Effector memory CD8-positive, alpha-beta T cell (primary cell): ENCODE measurements around the gene CD244.

Experiments
- ATAC-seq: fragments of 150-1000 bp; cut with Tn5 transposase; replicated peaks from 2 replicates; pipeline ENCODE4 v1.10.0; 2021; ENCODE audit warnings: mild to moderate bottlenecking, moderate library complexity
- DNase-seq, 3 experiments: peaks; one replicate each; pipeline ENCODE4 v3.0.0; 2021
- H3K27ac Mint-ChIP-seq, 2 donors: one replicate each; pipeline ENCODE4 v1.8.0; 2022; ENCODE audit warnings: mild to moderate bottlenecking in 2 of 2, mixed read lengths in 2 of 2, moderate library complexity in 2 of 2
- H3K27me3 Mint-ChIP-seq, 2 donors: one replicate each; pipeline ENCODE4 v1.8.0; 2022; ENCODE audit warnings: mixed read lengths in 2 of 2
- H3K36me3 Mint-ChIP-seq: one replicate; pipeline ENCODE4 v1.8.0; 2022; ENCODE audit warnings: mild to moderate bottlenecking, moderate library complexity, mixed read lengths; ENCODE audit not compliant: insufficient read depth
- H3K4me1 Mint-ChIP-seq, 2 donors: one replicate each; pipeline ENCODE4 v1.8.0; 2022; ENCODE audit warnings: low read depth in 2 of 2, mixed read lengths in 2 of 2
- H3K4me3 Mint-ChIP-seq, 2 donors: one replicate each; pipeline ENCODE4 v1.8.0; 2022; ENCODE audit warnings: mild to moderate bottlenecking in 2 of 2, mixed read lengths in 2 of 2, moderate library complexity in 2 of 2
- H3K9me3 Mint-ChIP-seq, 2 donors: one replicate each; pipeline ENCODE4 v1.8.0; 2022; ENCODE audit warnings: mixed read lengths in 2 of 2

Gene CD244

GRCh38 chr1:160830321-160831153 lies 32.1 kb downstream of the CD244 start:
- peaks cover 60% of the 10 kb centered on the region for H3K36me3 Mint-ChIP-seq
- no peak overlapping the region for H3K4me3 Mint-ChIP-seq
- DNase-seq (peak; percentile 65 to 70 (median 67)), ATAC-seq (peak; percentile 78)
- no peaks in the 10 kb centered on the region for H3K27me3 Mint-ChIP-seq
- peaks cover 35 to 40% of the 10 kb centered on the region in 2 donors for H3K4me1 Mint-ChIP-seq
- H3K9me3 Mint-ChIP-seq: no peaks in the 10 kb centered on the region
- H3K27ac Mint-ChIP-seq: peak overlapping the region; percentile 71 to 90

GRCh38 chr1:160829766-160830165 lies 32.9 kb downstream of the CD244 start:
- Mint-ChIP-seq H3K27ac (peak overlapping the region; percentile 71 to 90), H3K27me3 (no peaks in the 10 kb centered on the region), H3K9me3 (no peaks in the 10 kb centered on the region), H3K4me1 (peaks cover 30 to 32% of the 10 kb centered on the region in 2 donors), H3K4me3 (no peak overlapping the region), H3K36me3 (peaks cover 60% of the 10 kb centered on the region)
- DNase-seq (no peak), ATAC-seq (no peak)

DNA sequence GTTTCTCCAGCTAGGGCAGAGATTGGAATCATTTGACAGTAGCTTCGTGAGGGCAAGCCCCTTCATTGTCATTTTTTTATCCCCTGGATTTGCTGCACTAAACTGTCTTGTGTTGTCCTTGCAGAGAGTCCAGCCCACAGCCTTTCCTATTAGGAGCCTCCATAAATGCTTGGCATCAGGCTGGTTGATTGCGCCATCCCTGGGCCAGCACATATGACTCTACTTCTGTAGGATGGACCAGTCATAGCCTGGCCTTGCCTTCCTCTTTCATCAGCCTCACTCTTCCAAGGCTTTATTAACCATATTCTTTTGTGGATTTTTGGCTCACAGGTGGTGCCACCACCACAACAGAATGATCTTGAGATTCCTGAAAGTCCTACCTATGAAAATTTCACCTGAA lies 35.3 kb downstream of the CD244 start:
- Mint-ChIP-seq H3K27me3 (no peaks in the 10 kb centered on the region), H3K36me3 (peaks cover 56% of the 10 kb centered on the region), H3K27ac (peak overlapping the region; percentile 71 to 87), H3K9me3 (no peaks in the 10 kb centered on the region), H3K4me1 (peaks cover 14 to 16% of the 10 kb centered on the region in 2 donors), H3K4me3 (no peak overlapping the region)
- ATAC-seq (no peak), DNase-seq (no peak)

DNA sequence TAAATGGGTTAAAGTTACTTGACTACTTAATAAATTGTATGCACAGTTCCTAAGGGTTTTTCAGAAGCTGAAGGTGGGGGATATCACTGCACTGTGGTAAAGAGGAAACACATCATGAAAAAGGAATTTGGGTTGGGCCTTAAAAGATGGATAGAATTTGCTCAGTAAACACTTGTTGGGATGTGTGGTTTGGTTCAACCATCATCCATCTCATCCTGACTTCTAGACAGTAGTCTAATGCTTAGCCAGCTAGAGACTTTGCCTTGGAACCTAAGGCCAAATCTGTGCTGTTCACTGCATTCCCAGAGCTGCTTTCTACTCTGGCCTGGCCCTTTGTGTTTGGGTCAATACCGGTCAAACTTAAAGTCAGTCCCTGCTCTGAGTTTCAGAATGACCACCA lies 36.1 kb downstream of the CD244 start:
- no peaks in the 10 kb centered on the region for H3K27me3 Mint-ChIP-seq
- peaks cover 16% of the 10 kb centered on the region in 2 donors for H3K4me1 Mint-ChIP-seq
- no peak overlapping the region for H3K4me3 Mint-ChIP-seq
- H3K36me3 Mint-ChIP-seq: peaks cover 54% of the 10 kb centered on the region
- H3K9me3 Mint-ChIP-seq: no peaks in the 10 kb centered on the region
- peak overlapping the region; percentile 85 to 87 for H3K27ac Mint-ChIP-seq
- DNase-seq (no peak), ATAC-seq (no peak)

GRCh38 chr1:160823296-160823695 lies 39.4 kb downstream of the CD244 start:
- Mint-ChIP-seq H3K9me3 (no peaks in the 10 kb centered on the region), H3K4me3 (no peak overlapping the region), H3K36me3 (peaks cover 57% of the 10 kb centered on the region), H3K27ac (peak overlapping the region; percentile 39 to 48), H3K4me1 (peaks cover 12 to 13% of the 10 kb centered on the region in 2 donors), H3K27me3 (no peaks in the 10 kb centered on the region)
- no peak for DNase-seq
- no peak for ATAC-seq

- ATAC-seq (no peak), DNase-seq (no peak)
- H3K27ac Mint-ChIP-seq: peak overlapping the region in 1 of 2 donors; percentile 49
- H3K4me1 Mint-ChIP-seq: peaks cover 7 to 8% of the 10 kb centered on the region in 2 donors
- H3K4me3 Mint-ChIP-seq: no peak overlapping the region
- H3K9me3 Mint-ChIP-seq: no peaks in the 10 kb centered on the region
- no peaks in the 10 kb centered on the region for H3K27me3 Mint-ChIP-seq
- peaks cover 57% of the 10 kb centered on the region for H3K36me3 Mint-ChIP-seq
These were observed 41.1 kb downstream of the CD244 start for GRCh38 chr1:160821627-160822026.

GRCh38 chr1:160819186-160819585 lies 43.5 kb downstream of the CD244 start:
- peaks cover 63% of the 10 kb centered on the region for H3K36me3 Mint-ChIP-seq
- H3K27ac Mint-ChIP-seq: peak overlapping the region; percentile 91 to 94
- no peak for DNase-seq
- no peaks in the 10 kb centered on the region for H3K27me3 Mint-ChIP-seq
- ATAC-seq: no peak
- H3K9me3 Mint-ChIP-seq: no peaks in the 10 kb centered on the region
- H3K4me1 Mint-ChIP-seq: peaks cover 7 to 8% of the 10 kb centered on the region in 2 donors
- H3K4me3 Mint-ChIP-seq: no peak overlapping the region

- peak overlapping the region; percentile 91 to 94 for H3K27ac Mint-ChIP-seq
- H3K9me3 Mint-ChIP-seq: no peaks in the 10 kb centered on the region
- peaks cover 15 to 16% of the 10 kb centered on the region in 2 donors for H3K4me1 Mint-ChIP-seq
- no peak for DNase-seq
- peaks cover 61% of the 10 kb centered on the region for H3K36me3 Mint-ChIP-seq
- ATAC-seq: no peak
- no peak overlapping the region for H3K4me3 Mint-ChIP-seq
- H3K27me3 Mint-ChIP-seq: no peaks in the 10 kb centered on the region
These were observed 44.3 kb downstream of the CD244 start for GRCh38 chr1:160818207-160818937.

DNA sequence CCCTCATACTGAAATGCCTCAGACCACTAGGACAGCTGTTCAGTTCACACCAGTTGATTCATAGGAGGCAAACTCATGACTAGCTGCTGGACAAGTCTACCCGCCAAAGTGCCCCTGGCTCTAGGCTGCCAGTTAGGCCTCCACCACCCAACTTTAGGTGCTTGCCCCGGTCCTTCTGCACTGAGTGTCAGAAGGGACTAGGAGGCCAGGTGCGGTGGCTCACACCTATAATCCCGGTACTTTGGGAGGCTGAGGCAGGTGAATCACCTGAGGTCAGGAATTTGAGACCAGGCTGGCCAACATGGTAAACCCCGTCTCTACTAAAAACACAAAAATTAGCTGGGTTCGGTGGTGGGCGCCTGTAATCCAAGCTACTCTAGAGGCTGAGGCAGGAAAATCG lies 47.8 kb downstream of the CD244 start:
- H3K27ac Mint-ChIP-seq: peak overlapping the region; percentile 53 to 60
- no peaks in the 10 kb centered on the region for H3K27me3 Mint-ChIP-seq
- no peak for DNase-seq
- H3K4me3 Mint-ChIP-seq: no peak overlapping the region
- ATAC-seq: no peak
- H3K4me1 Mint-ChIP-seq: peaks cover 38 to 39% of the 10 kb centered on the region in 2 donors
- peaks cover 73% of the 10 kb centered on the region for H3K36me3 Mint-ChIP-seq
- H3K9me3 Mint-ChIP-seq: no peaks in the 10 kb centered on the region

- H3K27ac Mint-ChIP-seq: peak overlapping the region; percentile 70 to 91
- peaks cover 39 to 41% of the 10 kb centered on the region in 2 donors for H3K4me1 Mint-ChIP-seq
These were observed 48.4 kb downstream of the CD244 start for GRCh38 chr1:160814316-160814715.

GRCh38 chr1:160813215-160813614 lies 49.5 kb downstream of the CD244 start:
- Mint-ChIP-seq H3K27ac (peak overlapping the region; percentile 70 to 91), H3K36me3 (peaks cover 61% of the 10 kb centered on the region), H3K27me3 (no peaks in the 10 kb centered on the region), H3K9me3 (no peaks in the 10 kb centered on the region), H3K4me1 (peaks cover 38 to 42% of the 10 kb centered on the region in 2 donors), H3K4me3 (no peak overlapping the region)
- peak; percentile 82 for ATAC-seq
- no peak for DNase-seq

More at GRCh38 chr1:160814316-160814715, 48.4 kb downstream of the CD244 start:
- no peak for ATAC-seq
- Mint-ChIP-seq H3K4me3 (no peak overlapping the region), H3K9me3 (no peaks in the 10 kb centered on the region), H3K36me3 (peaks cover 71% of the 10 kb centered on the region), H3K27me3 (no peaks in the 10 kb centered on the region)
- DNase-seq: no peak

- DNase-seq: no peak
- Mint-ChIP-seq H3K4me1 (peaks cover 54 to 58% of the 10 kb centered on the region in 2 donors), H3K4me3 (no peak overlapping the region), H3K27me3 (no peaks in the 10 kb centered on the region), H3K9me3 (peaks cover 3 to 8% of the 10 kb centered on the region in 2 donors), H3K36me3 (peaks cover 67% of the 10 kb centered on the region), H3K27ac (peak overlapping the region; percentile 15 to 73)
- no peak for ATAC-seq
These were observed 51.5 kb downstream of the CD244 start for GRCh38 chr1:160811147-160811546.

- DNase-seq (no peak), ATAC-seq (no peak)
- Mint-ChIP-seq H3K27me3 (no peaks in the 10 kb centered on the region), H3K4me3 (no peak overlapping the region), H3K4me1 (peaks cover 61% of the 10 kb centered on the region in 2 donors), H3K27ac (peak overlapping the region; percentile 15 to 58), H3K36me3 (peaks cover 66% of the 10 kb centered on the region), H3K9me3 (peaks cover 3 to 8% of the 10 kb centered on the region in 2 donors)
These were observed 52.2 kb downstream of the CD244 start for GRCh38 chr1:160810486-160810885.
